OCI-LY1 (cell line): ENCODE results near the gene TCF7.

Experiments
- H2AFZ ChIP-seq: fragments of 200-600 bp; sonication (generic), shearing (Covaris generic); 2 replicates; pipeline ENCODE4 v1.6.0; 2014; ENCODE audit warnings: antibody characterized with exemption, mild to moderate bottlenecking, low read length
- H3F3A ChIP-seq: fragments of 200-600 bp; sonication (generic), shearing (Covaris generic); 2 replicates; pipeline ENCODE4 v1.6.0; 2014; ENCODE audit warnings: mild to moderate bottlenecking, antibody characterized with exemption, low read length, moderate library complexity; ENCODE audit not compliant: insufficient read depth
- H3K27ac ChIP-seq: fragments of 200-600 bp; sonication (generic); 2 replicates; pipeline ENCODE4 v1.5.1; 2014; ENCODE audit warnings: low read length, mixed run types, mild to moderate bottlenecking, low read depth; ENCODE audit not compliant: poor library complexity, severe bottlenecking
- H3K27me3 ChIP-seq: fragments of 200-600 bp; sonication (generic); 2 replicates; pipeline ENCODE4 v1.6.0; 2014; ENCODE audit warnings: antibody characterized with exemption, mild to moderate bottlenecking, low read length, moderate library complexity; ENCODE audit not compliant: insufficient read depth
- H3K36me3 ChIP-seq: fragments of 200-600 bp; sonication (generic); 2 replicates; pipeline ENCODE4 v1.6.1; 2014; ENCODE audit warnings: mild to moderate bottlenecking, antibody characterized with exemption, low read length, moderate library complexity, mixed read lengths; ENCODE audit not compliant: insufficient read depth
- H3K4me1 ChIP-seq: fragments of 200-600 bp; sonication (generic); 2 replicates; pipeline ENCODE4 v1.5.1; 2014; ENCODE audit warnings: mild to moderate bottlenecking, low read length, moderate library complexity; ENCODE audit not compliant: insufficient read depth, severe bottlenecking
- H3K4me2 ChIP-seq: fragments of 200-600 bp; sonication (generic), shearing (Covaris generic); 2 replicates; pipeline ENCODE4 v1.6.1; 2014; ENCODE audit warnings: low read length
- H3K4me3 ChIP-seq: fragments of 200-600 bp; sonication (generic); 2 replicates; pipeline ENCODE4 v1.5.1; 2014; ENCODE audit warnings: low read length, low read depth, mild to moderate bottlenecking, mixed read lengths; ENCODE audit not compliant: poor library complexity, severe bottlenecking
- H3K79me2 ChIP-seq: fragments of 200-600 bp; shearing (Covaris generic); 2 replicates; pipeline ENCODE4 v1.6.1; 2016; ENCODE audit warnings: mixed run types, low read length, mixed read lengths; ENCODE audit not compliant: insufficient read depth
- H3K9ac ChIP-seq: fragments of 200-600 bp; sonication (generic), shearing (Covaris generic); 2 replicates; pipeline ENCODE4 v1.6.1; 2014; ENCODE audit warnings: mild to moderate bottlenecking, low read length, mixed read lengths
- H3K9me2 ChIP-seq: fragments of 200-600 bp; sonication (generic), shearing (Covaris generic); 2 replicates; pipeline ENCODE4 v1.6.1; 2014; ENCODE audit warnings: low read depth, mild to moderate bottlenecking, low read length, mixed read lengths
- H3K9me3 ChIP-seq: fragments of 200-600 bp; shearing (Covaris generic); 2 replicates; pipeline ENCODE4 v1.6.1; 2014; ENCODE audit warnings: low read length, mixed read lengths
- H4K20me1 ChIP-seq: fragments of 200-600 bp; sonication (generic), shearing (Covaris generic); 2 replicates; pipeline ENCODE4 v1.6.0; 2016; ENCODE audit warnings: mild to moderate bottlenecking, low read length; ENCODE audit not compliant: insufficient read depth
- EZH2 ChIP-seq: fragments of 200-600 bp; sonication (generic), shearing (Covaris generic); IDR thresholded peaks from 2 replicates; pipeline ENCODE4 v1.8.0; 2017; ENCODE audit warnings: borderline replicate concordance, mixed run types, mild to moderate bottlenecking, antibody characterized with exemption, low read length, moderate library complexity, mixed read lengths
- TF ChIP-seq, protein P1 (sequence below): fragments of 200-600 bp; sonication (generic), shearing (Covaris generic); IDR thresholded peaks from 2 replicates; pipeline ENCODE4 v1.5.1; 2017; ENCODE audit warnings: mild to moderate bottlenecking, antibody characterized with exemption, low read length, moderate library complexity, mixed read lengths

The TCF7 gene

DNA sequence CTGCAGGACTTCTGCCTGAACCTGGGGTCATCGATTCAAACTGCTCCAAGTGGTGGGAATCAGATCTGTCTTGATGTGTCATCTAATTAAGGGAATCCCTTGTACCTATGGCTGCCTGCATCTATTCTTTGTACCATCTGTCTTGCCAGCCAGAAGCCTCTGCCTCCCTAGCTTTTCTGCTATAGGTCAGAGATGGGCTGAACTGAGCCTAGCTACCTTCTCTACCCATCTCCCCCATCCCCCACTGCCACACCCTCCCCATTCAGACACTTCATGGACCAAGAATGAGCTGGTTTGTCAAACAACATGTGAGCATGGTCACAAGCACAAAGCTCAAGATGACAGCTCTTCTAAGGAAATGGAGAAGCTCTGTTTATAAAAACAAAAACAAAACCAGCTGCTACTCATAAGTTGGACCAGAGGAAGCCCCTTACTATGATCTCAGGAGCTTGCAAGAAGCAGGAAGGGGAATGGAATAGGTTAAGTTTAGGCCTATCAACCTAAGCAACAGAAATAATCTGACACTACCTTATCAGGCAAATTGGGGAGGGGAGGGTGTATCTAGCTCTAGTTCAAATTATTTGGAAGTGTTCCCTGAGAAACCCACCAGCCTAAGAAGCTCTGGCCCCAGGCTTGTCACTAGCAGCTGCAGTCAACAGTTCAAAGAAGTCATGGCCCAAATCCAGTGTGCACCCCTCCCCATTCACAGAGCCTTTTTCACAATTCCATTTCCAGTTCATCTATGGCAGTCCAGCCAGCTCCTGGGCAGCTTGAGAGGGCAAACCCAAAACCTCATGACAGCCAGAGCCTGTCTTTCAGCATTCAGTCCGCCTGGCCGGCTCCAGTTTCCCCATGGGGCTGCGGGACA lies 32.4 kb downstream of the TCF7 start:
- peaks cover 35% of the 10 kb centered on the region for H3K36me3 ChIP-seq
- H3K9me2 ChIP-seq = no peaks in the 10 kb centered on the region
- no peak overlapping the region for H3K4me3 ChIP-seq
- H3K27me3 ChIP-seq = no peaks in the 10 kb centered on the region
- H3K9me3 ChIP-seq = no peaks in the 10 kb centered on the region
- H3K79me2 ChIP-seq = no peaks in the 10 kb centered on the region
- no peaks in the 10 kb centered on the region for H3K4me1 ChIP-seq
- no peak overlapping the region for H3K4me2 ChIP-seq
- H2AFZ ChIP-seq = no peak overlapping the region
- H4K20me1 ChIP-seq = no peaks in the 10 kb centered on the region
- TF ChIP-seq EZH2 = no peak
- TF ChIP-seq, protein P1, sequence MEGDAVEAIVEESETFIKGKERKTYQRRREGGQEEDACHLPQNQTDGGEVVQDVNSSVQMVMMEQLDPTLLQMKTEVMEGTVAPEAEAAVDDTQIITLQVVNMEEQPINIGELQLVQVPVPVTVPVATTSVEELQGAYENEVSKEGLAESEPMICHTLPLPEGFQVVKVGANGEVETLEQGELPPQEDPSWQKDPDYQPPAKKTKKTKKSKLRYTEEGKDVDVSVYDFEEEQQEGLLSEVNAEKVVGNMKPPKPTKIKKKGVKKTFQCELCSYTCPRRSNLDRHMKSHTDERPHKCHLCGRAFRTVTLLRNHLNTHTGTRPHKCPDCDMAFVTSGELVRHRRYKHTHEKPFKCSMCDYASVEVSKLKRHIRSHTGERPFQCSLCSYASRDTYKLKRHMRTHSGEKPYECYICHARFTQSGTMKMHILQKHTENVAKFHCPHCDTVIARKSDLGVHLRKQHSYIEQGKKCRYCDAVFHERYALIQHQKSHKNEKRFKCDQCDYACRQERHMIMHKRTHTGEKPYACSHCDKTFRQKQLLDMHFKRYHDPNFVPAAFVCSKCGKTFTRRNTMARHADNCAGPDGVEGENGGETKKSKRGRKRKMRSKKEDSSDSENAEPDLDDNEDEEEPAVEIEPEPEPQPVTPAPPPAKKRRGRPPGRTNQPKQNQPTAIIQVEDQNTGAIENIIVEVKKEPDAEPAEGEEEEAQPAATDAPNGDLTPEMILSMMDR = no peak
- no peak overlapping the region for H3K9ac ChIP-seq
- no peaks in the 10 kb centered on the region for H3F3A ChIP-seq
- H3K27ac ChIP-seq = no peak overlapping the region

DNA sequence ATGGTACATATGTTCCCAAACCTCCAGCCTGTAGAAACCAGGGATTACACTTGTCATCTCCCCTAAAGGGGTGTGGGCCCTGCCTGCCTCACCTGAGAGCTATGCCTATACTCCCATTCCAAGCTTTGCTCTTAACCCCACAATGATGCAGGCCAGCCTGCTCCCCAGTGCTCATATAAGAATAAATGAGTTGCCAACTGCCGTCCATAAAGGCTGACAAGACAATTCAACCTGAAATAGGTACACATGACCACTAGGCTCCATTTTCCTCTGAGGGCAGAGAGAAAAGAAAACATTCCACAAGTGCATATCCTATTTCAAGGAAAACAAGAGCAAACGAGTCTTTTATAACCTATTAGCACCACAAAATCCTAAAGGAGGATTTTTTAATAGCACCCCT lies 33.8 kb downstream of the TCF7 start:
- no peaks in the 10 kb centered on the region for H3K27me3 ChIP-seq
- peaks cover 48% of the 10 kb centered on the region for H3K36me3 ChIP-seq
- H2AFZ ChIP-seq = no peak overlapping the region
- no peaks in the 10 kb centered on the region for H3K9me2 ChIP-seq
- H3K4me3 ChIP-seq = no peak overlapping the region
- H3K4me1 ChIP-seq = no peaks in the 10 kb centered on the region
- H3K4me2 ChIP-seq = no peak overlapping the region
- no peaks in the 10 kb centered on the region for H3F3A ChIP-seq
- H3K79me2 ChIP-seq = no peaks in the 10 kb centered on the region
- H3K27ac ChIP-seq = no peak overlapping the region
- no peaks in the 10 kb centered on the region for H4K20me1 ChIP-seq
- TF ChIP-seq EZH2 = no peak
- TF ChIP-seq, protein P1 = no peak
- no peaks in the 10 kb centered on the region for H3K9me3 ChIP-seq
- no peak overlapping the region for H3K9ac ChIP-seq

DNA sequence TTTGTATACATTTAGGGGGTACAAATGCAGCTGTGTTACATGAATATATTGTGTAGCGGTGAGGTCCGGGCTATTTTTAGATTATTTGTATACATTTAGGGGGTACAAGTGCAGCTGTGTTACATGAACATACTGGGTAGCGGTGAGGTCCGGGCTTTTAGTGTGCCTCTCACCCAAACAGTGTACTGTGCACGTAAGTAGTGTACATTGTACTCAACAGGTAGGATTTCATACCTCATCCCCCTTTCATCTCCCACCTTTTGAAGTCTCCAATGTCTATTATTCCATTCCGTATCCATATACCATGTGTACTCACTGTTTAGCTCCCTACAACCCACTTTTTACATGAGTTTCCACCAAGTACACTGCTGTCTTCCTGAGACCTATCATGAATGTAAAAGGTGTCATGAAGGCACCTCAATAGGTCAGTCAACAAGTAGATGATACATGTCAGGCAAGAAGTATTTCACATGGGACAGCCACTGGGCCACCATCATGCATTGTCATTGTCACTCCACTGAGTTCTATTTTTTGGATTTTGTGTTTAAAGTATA lies 34.6 kb downstream of the TCF7 start:
- Histone ChIP-seq H3K4me3 (no peak overlapping the region), H3K9me2 (no peaks in the 10 kb centered on the region), H4K20me1 (no peaks in the 10 kb centered on the region), H2AFZ (no peak overlapping the region), H3K27ac (no peak overlapping the region), H3K4me1 (no peaks in the 10 kb centered on the region), H3K4me2 (no peak overlapping the region), H3K27me3 (no peaks in the 10 kb centered on the region), H3K79me2 (no peaks in the 10 kb centered on the region), H3K9me3 (no peaks in the 10 kb centered on the region), H3F3A (no peaks in the 10 kb centered on the region), H3K36me3 (peaks cover 49% of the 10 kb centered on the region), H3K9ac (no peak overlapping the region)
- TF ChIP-seq, protein P1 = no peak
- TF ChIP-seq EZH2 = no peak
